Gastroesophageal sphincter (tissue), 4 donors: ENCODE results near the gene TSHR. TPM values are rescaled to one million over a fixed set of nuclear protein-coding genes. Genes with fewer than 3 reads are reported as not detected.

Source experiments
- ATAC-seq: fragments of 150-250 bp; one replicate; pipeline ENCODE4 v1.9.1; 2016; ENCODE audit warnings: mild to moderate bottlenecking, moderate library complexity
- H3K27ac ChIP-seq, 4 donors: fragments of 200-600 bp; sonication (generic) in 3 of 4; 1 replicate in 3 of 4; 2 replicates in 1 of 4; pipeline ENCODE4 v1.5.1; 2016 to 2019
- H3K27me3 ChIP-seq: fragments of 200-600 bp; sonication (generic); one replicate; pipeline ENCODE4 v1.5.1; 2019
- H3K36me3 ChIP-seq, 2 donors: fragments of 200-600 bp; sonication (generic); one replicate each; pipeline ENCODE4 v1.5.1; 2019; ENCODE audit warnings: control low read depth in 1 of 2
- H3K4me1 ChIP-seq, 3 donors: fragments of 200-600 bp; sonication (generic); 1 replicate in 2 of 3; 2 replicates in 1 of 3; pipeline ENCODE4 v1.5.1; 2016 to 2019; ENCODE audit warnings: control low read depth in 2 of 3
- H3K4me3 ChIP-seq, 2 donors: fragments of 200-600 bp; sonication (generic); one replicate each; pipeline ENCODE4 v1.5.1; 2019; ENCODE audit warnings: mild to moderate bottlenecking in 1 of 2, moderate library complexity in 1 of 2
- H3K9me3 ChIP-seq, 3 donors: fragments of 200-600 bp; sonication (generic); one replicate each; pipeline ENCODE4 v1.5.1; 2017 to 2019; ENCODE audit warnings: control low read depth in 2 of 3
- CTCF ChIP-seq, 4 experiments: fragments of 200-600 bp in 2 of 4; fragments of 450-650 bp in 2 of 4; sonication (generic) in 1 of 4; IDR thresholded peaks; one replicate each; pipeline ENCODE4 v1.5.1; 2017 to 2019; ENCODE audit warnings: antibody characterized with exemption in 4 of 4, mild to moderate bottlenecking in 2 of 4, moderate library complexity in 2 of 4
- EP300 ChIP-seq: sonication (generic); formaldehyde crosslinking; IDR thresholded peaks from one replicate; pipeline ENCODE4 v1.6.1; 2017; ENCODE audit warnings: antibody characterized with exemption, mild to moderate bottlenecking
- POLR2A ChIP-seq, 2 donors: fragments of 450-650 bp; IDR thresholded peaks; one replicate each; pipeline ENCODE4 v1.6.1; 2017; ENCODE audit warnings: antibody characterized with exemption in 2 of 2, mild to moderate bottlenecking in 2 of 2, moderate library complexity in 1 of 2
- POLR2AphosphoS5 ChIP-seq: sonication (generic); formaldehyde crosslinking; IDR thresholded peaks from one replicate; pipeline ENCODE4 v1.6.1; 2017; ENCODE audit warnings: antibody characterized with exemption
- WGBS, 2 donors: methylation state at CpG; one replicate each; pipeline ENCODE4 v1.1.5; 2018; ENCODE audit warnings: low coverage in 1 of 2; 5-methylcytosine and 5-hydroxymethylcytosine counted together
- total RNA-seq, 4 donors: library from RNA; depleted of rRNA; stranded (reverse); fragments of >200 nt; gene quantifications; one replicate each; pipeline ENCODE4 v1.1.0, GENCODE V29; 2016

Gene TSHR
- total RNA-seq, 4 donors from 2014 or later = 0.08 TPM; not detected in 3

GRCh38 chr14:80965037-80965436, 9.6 kb downstream of the TSHR start:
- no peak for ATAC-seq
- 60 to 63% methylated on average over 4 to 5 of the region's 5 CpGs for WGBS, 2 donors
- Histone ChIP-seq H3K36me3 (no peaks in the 10 kb centered on the region), H3K27ac (no peak overlapping the region), H3K9me3 (no peaks in the 10 kb centered on the region), H3K4me3 (no peak overlapping the region), H3K27me3 (no peaks in the 10 kb centered on the region), H3K4me1 (no peaks in the 10 kb centered on the region)
- TF ChIP-seq POLR2AphosphoS5 = no peak
- no peak for TF ChIP-seq EP300
- no peak for TF ChIP-seq CTCF (IDR thresholded peaks at IDR 0.05)
- no peak for TF ChIP-seq POLR2A (IDR thresholded peaks at IDR 0.05)

GRCh38 chr14:80973931-80974641, 18.7 kb downstream of the TSHR start:
- H3K4me1 ChIP-seq = peaks cover 0 to 22% (median 0%) of the 10 kb centered on the region in 3 donors
- 51 to 61% methylated on average over 4 to 5 of the region's 5 CpGs for WGBS, 2 donors
- no peaks in the 10 kb centered on the region for H3K9me3 ChIP-seq
- no peaks in the 10 kb centered on the region for H3K36me3 ChIP-seq
- no peak for ATAC-seq
- H3K27ac ChIP-seq = no peak overlapping the region
- TF ChIP-seq CTCF (IDR thresholded peaks at IDR 0.05) (no peak), POLR2A (IDR thresholded peaks at IDR 0.05) (no peak), POLR2AphosphoS5 (peak; percentile 14), EP300 (no peak)
- no peak overlapping the region for H3K4me3 ChIP-seq
- H3K27me3 ChIP-seq = no peaks in the 10 kb centered on the region

GRCh38 chr14:80974679-80975078, 19.3 kb downstream of the TSHR start:
- no peak for ATAC-seq
- no peak overlapping the region for H3K27ac ChIP-seq
- whole genome bisulfite sequencing, 2 donors = 28 to 48% methylated on average over 2 of the region's 2 CpGs
- peaks cover 0 to 22% (median 0%) of the 10 kb centered on the region in 3 donors for H3K4me1 ChIP-seq
- no peaks in the 10 kb centered on the region for H3K27me3 ChIP-seq
- no peaks in the 10 kb centered on the region for H3K36me3 ChIP-seq
- no peaks in the 10 kb centered on the region for H3K9me3 ChIP-seq
- TF ChIP-seq CTCF (IDR thresholded peaks at IDR 0.05) (no peak), POLR2A (IDR thresholded peaks at IDR 0.05) (no peak), EP300 (no peak)
- H3K4me3 ChIP-seq = no peak overlapping the region

- Histone ChIP-seq H3K4me3 (no peak overlapping the region), H3K27ac (no peak overlapping the region), H3K9me3 (no peaks in the 10 kb centered on the region), H3K4me1 (peaks cover 0 to 17% (median 0%) of the 10 kb centered on the region in 3 donors), H3K36me3 (no peaks in the 10 kb centered on the region), H3K27me3 (no peaks in the 10 kb centered on the region)
- TF ChIP-seq POLR2AphosphoS5 (no peak), CTCF (IDR thresholded peaks at IDR 0.05) (no peak), EP300 (no peak), POLR2A (IDR thresholded peaks at IDR 0.05) (no peak)
- ATAC-seq = no peak
These were observed 21.8 kb downstream of the TSHR start for GRCh38 chr14:80977221-80977620.

GRCh38 chr14:80978403-80978802, 23.0 kb downstream of the TSHR start:
- Histone ChIP-seq H3K4me1 (peaks cover 0 to 11% (median 0%) of the 10 kb centered on the region in 3 donors), H3K27ac (no peak overlapping the region), H3K27me3 (no peaks in the 10 kb centered on the region), H3K36me3 (no peaks in the 10 kb centered on the region), H3K9me3 (no peaks in the 10 kb centered on the region), H3K4me3 (no peak overlapping the region)
- no peak for ATAC-seq
- TF ChIP-seq EP300 (no peak), POLR2AphosphoS5 (no peak), CTCF (IDR thresholded peaks at IDR 0.05) (no peak), POLR2A (IDR thresholded peaks at IDR 0.05) (no peak)
- WGBS, 2 donors = 58 to 80% methylated on average over 2 of the region's 2 CpGs
